GM18505 (cell line): ENCODE results near the gene TERB1.
A peak's percentile ranks its signal among the peaks of the same experiment; 100 is the strongest.
"Not testable (repeated sequence)": the region's sequence is repeated elsewhere in the genome, so short reads cannot be mapped to it uniquely, and the experiment has no call there.

Experiments
- ATAC-seq: cut with Tn5 transposase; IDR thresholded peaks from one replicate; pipeline ENCODE4 v1.9.1; 2021; ENCODE audit not compliant: unreplicated experiment
- POLR2A ChIP-seq: IDR thresholded peaks from 4 replicates; pipeline ENCODE4 v1.6.1; 2011; ENCODE audit warnings: borderline replicate concordance; ENCODE audit not compliant: insufficient read depth, insufficient read length; ENCODE audit errors: extremely low read depth

TERB1 gene

GRCh38 chr16:66840883-66841282 is 39.5 kb upstream of the TERB1 start:
- no peak for TF ChIP-seq POLR2A
- ATAC-seq, result no peak

- TF ChIP-seq POLR2A, result no peak
Measured at GRCh38 chr16:66834746-66835145, 33.4 kb upstream of the TERB1 start.

DNA sequence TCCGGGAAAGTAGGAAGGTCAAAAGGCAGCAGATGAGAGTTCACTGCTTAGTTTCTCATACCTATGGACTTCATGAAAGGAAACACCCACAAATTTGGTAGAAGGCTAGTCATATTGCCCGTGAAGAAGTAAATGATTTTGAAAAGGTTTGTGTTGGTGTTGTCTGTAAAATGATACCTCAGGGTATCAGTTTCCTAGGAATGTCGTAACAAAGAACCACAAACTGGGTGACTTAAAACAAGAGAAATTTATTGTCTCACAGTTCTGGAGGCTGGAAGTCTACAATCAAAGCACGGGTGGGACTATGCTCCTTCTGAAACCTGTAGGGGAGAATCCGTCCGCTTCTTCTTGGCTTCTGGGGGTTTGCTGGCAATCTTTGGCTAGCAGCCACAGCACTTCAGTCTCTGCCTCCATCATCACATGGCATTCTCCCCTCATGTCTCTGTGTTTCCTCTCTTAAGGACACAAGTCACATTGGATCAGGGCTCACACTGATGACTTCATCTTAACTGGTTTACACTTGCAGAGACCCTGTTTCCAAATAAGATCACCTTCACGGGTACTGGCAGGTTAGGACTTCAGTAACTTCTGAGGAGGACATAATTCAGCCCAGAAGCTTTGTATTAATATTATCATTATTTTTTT is 31.4 kb upstream of the TERB1 start:
- ATAC-seq, result no peak
- TF ChIP-seq POLR2A, result no peak

More at GRCh38 chr16:66834746-66835145, 33.4 kb upstream of the TERB1 start:
- no peak for ATAC-seq

- ATAC-seq, result no peak
- no peak for TF ChIP-seq POLR2A
Measured at GRCh38 chr16:66832190-66832589, 30.8 kb upstream of the TERB1 start.

- peak; percentile 93 for ATAC-seq
- TF ChIP-seq POLR2A, result peak; percentile 90
Measured at GRCh38 chr16:66830422-66831404, 29.3 kb upstream of the TERB1 start, which contains the start of gene NAE1. TSS of gene NAE1 (minus strand) at chr16:66830976. CDS start at chr16:66830899, 77 bp downstream.

DNA sequence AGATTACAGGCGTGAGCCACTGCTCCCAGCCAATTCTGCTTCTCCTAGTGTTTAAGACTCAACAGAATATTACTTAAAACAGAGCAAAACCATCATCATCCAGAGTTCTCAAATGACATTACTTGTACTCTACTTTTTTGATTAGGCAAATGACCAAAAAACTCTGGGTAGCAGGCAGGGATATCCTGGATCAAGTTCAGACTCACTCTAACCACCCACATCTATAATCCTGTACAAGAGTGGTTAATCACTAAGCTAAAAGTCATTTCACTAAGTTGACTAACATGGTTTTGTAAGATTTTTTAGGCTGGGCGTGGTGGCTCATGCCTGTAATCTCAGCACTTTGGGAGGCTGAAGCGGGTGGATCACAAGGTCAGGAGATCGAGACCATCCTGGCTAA is 22.6 kb upstream of the TERB1 start:
- no peak for TF ChIP-seq POLR2A
- ATAC-seq, result no peak

- no peak for TF ChIP-seq POLR2A
- ATAC-seq, result no peak
Measured at GRCh38 chr16:66814734-66815133, 13.3 kb upstream of the TERB1 start.

- no peak for TF ChIP-seq POLR2A
Measured at GRCh38 chr16:66811043-66811442, 9.7 kb upstream of the TERB1 start.

DNA sequence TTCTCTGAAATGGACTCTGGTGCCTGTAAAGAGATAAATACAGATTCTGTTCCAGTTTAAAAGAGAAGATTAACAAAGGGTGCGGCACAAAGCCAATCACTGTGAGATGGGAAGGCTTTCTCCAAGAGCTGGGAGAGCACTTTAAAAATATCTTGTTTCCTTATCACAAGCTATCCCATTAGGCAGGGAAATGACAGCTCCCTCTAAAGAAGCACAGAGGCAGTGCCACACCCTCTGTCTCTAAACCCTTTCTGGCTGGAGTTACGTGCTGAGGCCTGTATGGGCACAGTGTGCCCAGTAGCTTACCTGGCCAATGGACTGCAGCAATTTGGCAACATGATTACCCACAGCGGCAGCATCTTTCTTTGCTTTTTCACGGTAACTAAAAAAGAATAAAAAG is 9.0 kb upstream of the TERB1 start:
- TF ChIP-seq POLR2A, result no peak
- ATAC-seq, result no peak

More at GRCh38 chr16:66811043-66811442, 9.7 kb upstream of the TERB1 start:
- ATAC-seq, result no peak

- TF ChIP-seq POLR2A, result no peak
- no peak for ATAC-seq
Measured at GRCh38 chr16:66809765-66810164, 8.4 kb upstream of the TERB1 start.

- TF ChIP-seq POLR2A, result no peak
- ATAC-seq, result no peak
Measured at GRCh38 chr16:66802159-66802558, 775 bp upstream of the TERB1 start.

DNA sequence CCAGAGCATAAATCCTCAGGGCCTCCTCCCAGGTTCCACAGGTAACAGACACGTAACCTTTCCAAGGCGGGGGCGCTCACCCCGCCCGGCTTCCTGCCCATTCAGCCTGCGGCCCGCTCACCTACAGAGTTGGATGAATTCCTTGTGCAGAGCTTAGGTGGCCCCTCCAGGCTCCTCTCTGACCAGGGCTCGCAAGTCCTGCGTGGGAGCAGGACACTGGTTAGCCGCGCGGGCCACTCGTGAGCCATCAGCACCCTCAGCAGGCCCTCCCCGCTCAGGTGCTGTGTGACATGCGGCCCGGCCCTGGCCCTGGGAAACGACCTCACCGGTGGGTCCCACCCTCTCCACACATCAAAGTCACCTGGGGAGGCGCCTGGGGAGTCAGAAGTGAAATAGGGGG is 528 bp downstream of the TERB1 start:
- no peak for ATAC-seq
- no peak for TF ChIP-seq POLR2A

GRCh38 chr16:66798161-66798560 is 3.2 kb downstream of the TERB1 start:
- TF ChIP-seq POLR2A, result no peak
- no peak for ATAC-seq

DNA sequence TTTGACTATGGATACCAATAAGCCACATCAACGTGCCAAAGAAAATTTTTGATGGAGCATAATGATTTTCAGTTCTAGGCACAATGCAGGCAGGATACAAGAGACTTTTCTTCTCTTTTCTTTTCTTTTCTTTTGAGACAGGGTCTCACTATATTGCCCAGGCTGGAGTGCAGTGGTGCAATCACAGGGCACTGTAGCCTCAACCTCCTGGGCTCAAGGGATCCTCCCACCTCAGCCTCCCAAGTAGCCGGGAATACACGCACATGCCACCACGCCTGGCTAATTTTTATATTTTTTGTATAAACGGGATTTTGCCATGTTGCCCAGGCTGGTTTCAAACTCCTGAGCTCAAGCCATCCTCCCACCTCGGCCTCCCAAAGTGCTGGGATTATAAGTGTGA is 7.4 kb downstream of the TERB1 start:
- ATAC-seq, result not testable (repeated sequence)
